ENCODE measurements around the gene A1BG. TPM values are rescaled to one million over a fixed set of nuclear protein-coding genes. Genes with fewer than 3 reads are reported as not detected.

The A1BG gene
- total RNA-seq, 4 donors from 2014 or later = 0.50 to 14.9 (median 3.4) TPM

DNA sequence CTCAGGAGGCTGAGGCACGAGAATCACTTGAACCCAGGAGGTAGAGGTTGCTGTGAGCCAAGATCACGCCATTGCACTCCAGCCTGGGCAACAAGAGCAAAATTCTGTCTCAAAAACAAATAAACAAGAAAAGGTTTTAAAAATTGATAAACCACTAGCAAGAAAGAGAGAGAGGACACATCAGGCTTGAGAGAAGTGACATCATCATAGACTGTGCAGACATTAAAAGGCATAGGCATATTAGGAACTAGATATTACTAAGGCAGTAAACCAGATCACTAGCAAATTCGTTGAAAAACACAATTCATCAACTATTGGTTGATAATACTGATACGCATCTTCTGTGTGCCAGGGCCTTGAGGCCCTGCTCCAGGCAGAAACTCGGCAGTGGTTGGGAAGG lies 7.7 kb downstream of the A1BG start:
- Histone ChIP-seq H3K27ac (no peak overlapping the region), H3K36me3 (no peaks in the 10 kb centered on the region), H3K4me3 (replicated peaks in 1 of 3) (no peak overlapping the region), H3K4me1 (peaks cover 9 to 17% of the 10 kb centered on the region in 2 donors), H3K9me3 (no peaks in the 10 kb centered on the region), H3K27me3 (no peaks in the 10 kb centered on the region)
- TF ChIP-seq CTCF (IDR thresholded peaks at IDR 0.05) (no peak), POLR2A (IDR thresholded peaks at IDR 0.05) (no peak)
- intact Hi-C loops (cut with DNase I) = no loop called here
- 79 to 81% methylated on average over 5 of the region's 5 CpGs for WGBS, 2 donors
- no peak for DNase-seq

- Histone ChIP-seq H3K4me3 (replicated peaks in 1 of 3) (no peak overlapping the region), H3K27ac (no peak overlapping the region), H3K36me3 (peaks cover 15 to 24% of the 10 kb centered on the region in 2 donors), H3K9me3 (no peaks in the 10 kb centered on the region), H3K27me3 (no peaks in the 10 kb centered on the region), H3K4me1 (peaks cover 0 to 3% of the 10 kb centered on the region in 2 donors)
- DNase-seq = no peak
- no peak for TF ChIP-seq POLR2A (IDR thresholded peaks at IDR 0.05)
- intact Hi-C loops (cut with DNase I) = no loop called here
- WGBS, 2 donors = 78 to 80% methylated on average over 27 to 30 of the region's 30 CpGs
These were observed 14.3 kb downstream of the A1BG start for GRCh38 chr19:58338825-58339558.

DNA sequence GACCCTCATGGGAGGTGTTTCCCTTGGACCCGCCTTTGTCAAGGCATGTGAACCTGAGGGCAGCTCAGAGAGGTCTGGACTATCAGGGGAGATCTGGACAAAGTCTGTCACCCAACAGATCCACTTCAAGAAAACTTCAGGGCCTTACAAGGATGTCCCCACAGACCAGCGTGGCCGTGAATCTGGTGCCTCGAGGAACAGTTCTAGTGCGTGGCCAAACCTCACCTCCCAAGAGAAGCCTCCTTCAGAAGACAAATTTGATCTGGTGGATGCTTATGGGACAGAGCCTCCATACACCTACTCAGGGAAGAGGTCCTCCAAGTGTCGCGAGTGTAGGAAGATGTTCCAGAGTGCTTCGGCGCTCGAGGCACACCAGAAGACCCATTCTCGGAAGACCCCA lies 15.0 kb downstream of the A1BG start:
- 94 to 97% methylated on average over 7 to 11 of the region's 11 CpGs for WGBS, 2 donors
- Histone ChIP-seq H3K27me3 (no peaks in the 10 kb centered on the region), H3K9me3 (no peaks in the 10 kb centered on the region), H3K36me3 (peaks cover 15 to 24% of the 10 kb centered on the region in 2 donors), H3K4me1 (no peaks in the 10 kb centered on the region), H3K4me3 (replicated peaks in 1 of 3) (no peak overlapping the region), H3K27ac (no peak overlapping the region)
- intact Hi-C loops (cut with DNase I) = no loop called here
- TF ChIP-seq POLR2A (IDR thresholded peaks at IDR 0.05) (no peak), CTCF (IDR thresholded peaks at IDR 0.05) (no peak)
- no peak for DNase-seq

DNA sequence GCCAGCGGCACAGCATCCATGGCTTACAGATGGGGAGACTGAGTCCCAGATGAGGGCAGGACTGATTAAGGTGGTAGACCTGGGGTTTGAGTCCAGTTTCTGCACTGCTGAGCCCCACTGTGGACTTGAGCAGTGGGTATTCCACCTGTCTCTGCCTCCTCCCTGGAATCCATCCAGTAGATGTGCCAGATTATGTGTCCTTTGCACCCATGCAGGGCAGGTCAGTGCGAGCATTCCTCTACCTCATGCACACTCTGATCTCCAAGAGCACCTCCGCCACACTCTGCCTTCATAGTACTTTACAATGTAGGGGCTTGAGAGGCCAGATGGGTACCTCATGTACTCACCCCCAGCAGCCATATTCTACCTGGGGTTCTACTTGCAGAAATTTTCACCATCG lies 16.5 kb downstream of the A1BG start:
- H3K27me3 ChIP-seq = no peaks in the 10 kb centered on the region
- H3K4me1 ChIP-seq = no peaks in the 10 kb centered on the region
- no peak overlapping the region for H3K4me3 ChIP-seq (replicated peaks in 1 of 3)
- H3K9me3 ChIP-seq = no peaks in the 10 kb centered on the region
- intact Hi-C loops (cut with DNase I) = no loop called here
- TF ChIP-seq POLR2A (IDR thresholded peaks at IDR 0.05) = no peak
- no peak for TF ChIP-seq CTCF (IDR thresholded peaks at IDR 0.05)
- H3K27ac ChIP-seq = no peak overlapping the region
- H3K36me3 ChIP-seq = peaks cover 15 to 24% of the 10 kb centered on the region in 2 donors
- DNase-seq = no peak
- 91 to 94% methylated on average over 4 of the region's 4 CpGs for WGBS, 2 donors

- Histone ChIP-seq H3K9me3 (no peaks in the 10 kb centered on the region), H3K27ac (no peak overlapping the region), H3K36me3 (peaks cover 15 to 24% of the 10 kb centered on the region in 2 donors), H3K4me1 (no peaks in the 10 kb centered on the region), H3K27me3 (no peaks in the 10 kb centered on the region), H3K4me3 (replicated peaks in 1 of 3) (no peak overlapping the region)
- intact Hi-C loops (cut with DNase I) = no loop called here
- TF ChIP-seq POLR2A (IDR thresholded peaks at IDR 0.05) (no peak), CTCF (IDR thresholded peaks at IDR 0.05) (no peak)
- no peak for DNase-seq
- WGBS, 2 donors = 93 to 94% methylated on average over 1 of the region's 1 CpG
These were observed 17.1 kb downstream of the A1BG start for GRCh38 chr19:58336216-58336615.

Data from thyroid gland (tissue), 4 donors.